MM.1S (cell line): ENCODE measurements around the gene ERCC2.

ENCODE experiments used
- EZH2 ChIP-seq: fragments of 300-600 bp; sonication (generic); optimal IDR thresholded peaks from 2 replicates; pipeline ENCODE3; 2017; ENCODE audit warnings: low read depth, mild to moderate bottlenecking, antibody characterized with exemption, low read length, mixed read lengths
- EZH2phosphoT487 ChIP-seq: fragments of 300-600 bp; sonication (generic); IDR thresholded peaks from 2 replicates; pipeline ENCODE4 v1.6.1; 2018; ENCODE audit warnings: antibody characterized with exemption, low read length
- TF ChIP-seq, protein P1 (sequence below): fragments of 300-600 bp; sonication (generic); IDR thresholded peaks from 2 replicates; pipeline ENCODE4 v1.5.1; 2016; ENCODE audit warnings: antibody characterized with exemption, low read length, mixed read lengths

DNA sequence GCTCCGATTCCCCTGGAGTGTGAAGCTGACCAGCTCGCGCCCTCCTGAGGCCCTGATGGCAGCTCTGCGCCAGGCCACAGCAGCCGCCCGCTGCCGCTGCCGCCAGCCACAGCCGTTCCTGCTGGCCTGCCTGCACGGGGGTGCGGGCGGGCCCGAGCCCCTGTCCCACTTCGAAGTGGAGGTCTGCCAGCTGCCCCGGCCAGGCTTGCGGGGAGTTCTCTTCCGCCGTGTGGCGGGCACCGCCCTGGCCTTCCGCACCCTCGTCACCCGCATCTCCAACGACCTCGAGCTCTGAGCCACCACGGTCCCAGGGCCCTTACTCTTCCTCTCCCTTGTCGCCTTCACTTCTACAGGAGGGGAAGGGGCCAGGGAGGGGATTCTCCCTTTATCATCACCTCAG, 68.0 kb downstream of the ERCC2 start:
- TF ChIP-seq EZH2 (no peak), EZH2phosphoT487 (no peak)
- TF ChIP-seq, protein P1, sequence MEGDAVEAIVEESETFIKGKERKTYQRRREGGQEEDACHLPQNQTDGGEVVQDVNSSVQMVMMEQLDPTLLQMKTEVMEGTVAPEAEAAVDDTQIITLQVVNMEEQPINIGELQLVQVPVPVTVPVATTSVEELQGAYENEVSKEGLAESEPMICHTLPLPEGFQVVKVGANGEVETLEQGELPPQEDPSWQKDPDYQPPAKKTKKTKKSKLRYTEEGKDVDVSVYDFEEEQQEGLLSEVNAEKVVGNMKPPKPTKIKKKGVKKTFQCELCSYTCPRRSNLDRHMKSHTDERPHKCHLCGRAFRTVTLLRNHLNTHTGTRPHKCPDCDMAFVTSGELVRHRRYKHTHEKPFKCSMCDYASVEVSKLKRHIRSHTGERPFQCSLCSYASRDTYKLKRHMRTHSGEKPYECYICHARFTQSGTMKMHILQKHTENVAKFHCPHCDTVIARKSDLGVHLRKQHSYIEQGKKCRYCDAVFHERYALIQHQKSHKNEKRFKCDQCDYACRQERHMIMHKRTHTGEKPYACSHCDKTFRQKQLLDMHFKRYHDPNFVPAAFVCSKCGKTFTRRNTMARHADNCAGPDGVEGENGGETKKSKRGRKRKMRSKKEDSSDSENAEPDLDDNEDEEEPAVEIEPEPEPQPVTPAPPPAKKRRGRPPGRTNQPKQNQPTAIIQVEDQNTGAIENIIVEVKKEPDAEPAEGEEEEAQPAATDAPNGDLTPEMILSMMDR = no peak
